RWPE2 (cell line): Measurements from ENCODE around the gene RPL41.

Source experiments
- ATAC-seq: fragments of 200-7000 bp; cut with Tn5 transposase; 3 replicates; pipeline ENCODE4 v1.9.1; 2021; ENCODE audit warnings: low read depth
- DNase-seq: peaks from one replicate; pipeline ENCODE4 v3.0.0-alpha.2; 2020; ENCODE audit warnings: low spot score
- H3K27ac ChIP-seq: fragments of 450-650 bp; 2 replicates; pipeline ENCODE4 v1.5.1; 2017; ENCODE audit warnings: mild to moderate bottlenecking; ENCODE audit not compliant: poor library complexity, severe bottlenecking
- H3K27me3 ChIP-seq: fragments of 250-450 bp; sonication (Bioruptor Pico); 2 replicates; pipeline ENCODE4 v1.5.1; 2021; ENCODE audit warnings: mild to moderate bottlenecking, moderate library complexity; ENCODE audit not compliant: insufficient read depth, poor library complexity, severe bottlenecking
- H3K36me3 ChIP-seq: fragments of 250-450 bp; sonication (Bioruptor Pico); 2 replicates; pipeline ENCODE4 v1.5.1; 2020; ENCODE audit warnings: low read depth, mild to moderate bottlenecking, moderate library complexity
- H3K4me1 ChIP-seq: fragments of 250-450 bp; sonication (Bioruptor Pico); 2 replicates; pipeline ENCODE4 v1.5.1; 2021; ENCODE audit warnings: mild to moderate bottlenecking, moderate library complexity; ENCODE audit not compliant: insufficient read depth, poor library complexity, severe bottlenecking
- H3K4me3 ChIP-seq: fragments of 250-450 bp; sonication (Bioruptor Pico); 2 replicates; pipeline ENCODE4 v1.5.1; 2021; ENCODE audit warnings: mild to moderate bottlenecking, moderate library complexity; ENCODE audit not compliant: severe bottlenecking
- H3K9me3 ChIP-seq: fragments of 250-450 bp; sonication (Bioruptor Pico); 2 replicates; pipeline ENCODE4 v1.5.1; 2021; ENCODE audit warnings: mild to moderate bottlenecking, moderate library complexity; ENCODE audit not compliant: severe bottlenecking
- TF ChIP-seq, protein P1 (sequence below): fragments of 450-650 bp; IDR thresholded peaks from one replicate; pipeline ENCODE4 v1.5.1; 2017; ENCODE audit warnings: mild to moderate bottlenecking, moderate library complexity; ENCODE audit not compliant: poor library complexity, severe bottlenecking

RPL41 gene

DNA sequence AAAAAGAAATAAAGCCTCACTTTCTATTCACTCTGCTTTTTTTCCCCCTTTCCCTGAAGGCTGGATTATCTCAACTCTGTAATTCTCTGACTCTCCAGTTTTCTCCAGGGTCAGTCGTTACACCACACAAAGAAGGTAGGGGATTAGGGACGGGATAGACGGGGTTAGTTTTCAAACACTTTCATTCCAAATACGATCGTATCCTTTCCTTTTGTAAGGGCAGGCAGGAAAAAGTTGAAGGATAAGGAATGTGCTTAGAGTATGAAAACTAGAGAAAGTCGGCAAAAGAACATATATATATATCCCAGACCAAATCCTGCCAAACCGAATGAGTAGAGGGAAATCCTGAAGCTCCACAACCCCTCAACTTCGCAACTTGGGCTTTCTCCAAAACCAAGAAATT is 11.1 kb downstream of the RPL41 start:
- no peak for ATAC-seq
- H3K4me1 ChIP-seq = peaks cover 18% of the 10 kb centered on the region
- TF ChIP-seq, protein P1, sequence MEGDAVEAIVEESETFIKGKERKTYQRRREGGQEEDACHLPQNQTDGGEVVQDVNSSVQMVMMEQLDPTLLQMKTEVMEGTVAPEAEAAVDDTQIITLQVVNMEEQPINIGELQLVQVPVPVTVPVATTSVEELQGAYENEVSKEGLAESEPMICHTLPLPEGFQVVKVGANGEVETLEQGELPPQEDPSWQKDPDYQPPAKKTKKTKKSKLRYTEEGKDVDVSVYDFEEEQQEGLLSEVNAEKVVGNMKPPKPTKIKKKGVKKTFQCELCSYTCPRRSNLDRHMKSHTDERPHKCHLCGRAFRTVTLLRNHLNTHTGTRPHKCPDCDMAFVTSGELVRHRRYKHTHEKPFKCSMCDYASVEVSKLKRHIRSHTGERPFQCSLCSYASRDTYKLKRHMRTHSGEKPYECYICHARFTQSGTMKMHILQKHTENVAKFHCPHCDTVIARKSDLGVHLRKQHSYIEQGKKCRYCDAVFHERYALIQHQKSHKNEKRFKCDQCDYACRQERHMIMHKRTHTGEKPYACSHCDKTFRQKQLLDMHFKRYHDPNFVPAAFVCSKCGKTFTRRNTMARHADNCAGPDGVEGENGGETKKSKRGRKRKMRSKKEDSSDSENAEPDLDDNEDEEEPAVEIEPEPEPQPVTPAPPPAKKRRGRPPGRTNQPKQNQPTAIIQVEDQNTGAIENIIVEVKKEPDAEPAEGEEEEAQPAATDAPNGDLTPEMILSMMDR = no peak
- no peak for DNase-seq
- H3K27ac ChIP-seq = peak overlapping the region; percentile 70
- no peaks in the 10 kb centered on the region for H3K9me3 ChIP-seq
- H3K36me3 ChIP-seq = peaks cover 27% of the 10 kb centered on the region
- H3K4me3 ChIP-seq = peak overlapping the region; percentile 89
- H3K27me3 ChIP-seq = no peaks in the 10 kb centered on the region

DNA sequence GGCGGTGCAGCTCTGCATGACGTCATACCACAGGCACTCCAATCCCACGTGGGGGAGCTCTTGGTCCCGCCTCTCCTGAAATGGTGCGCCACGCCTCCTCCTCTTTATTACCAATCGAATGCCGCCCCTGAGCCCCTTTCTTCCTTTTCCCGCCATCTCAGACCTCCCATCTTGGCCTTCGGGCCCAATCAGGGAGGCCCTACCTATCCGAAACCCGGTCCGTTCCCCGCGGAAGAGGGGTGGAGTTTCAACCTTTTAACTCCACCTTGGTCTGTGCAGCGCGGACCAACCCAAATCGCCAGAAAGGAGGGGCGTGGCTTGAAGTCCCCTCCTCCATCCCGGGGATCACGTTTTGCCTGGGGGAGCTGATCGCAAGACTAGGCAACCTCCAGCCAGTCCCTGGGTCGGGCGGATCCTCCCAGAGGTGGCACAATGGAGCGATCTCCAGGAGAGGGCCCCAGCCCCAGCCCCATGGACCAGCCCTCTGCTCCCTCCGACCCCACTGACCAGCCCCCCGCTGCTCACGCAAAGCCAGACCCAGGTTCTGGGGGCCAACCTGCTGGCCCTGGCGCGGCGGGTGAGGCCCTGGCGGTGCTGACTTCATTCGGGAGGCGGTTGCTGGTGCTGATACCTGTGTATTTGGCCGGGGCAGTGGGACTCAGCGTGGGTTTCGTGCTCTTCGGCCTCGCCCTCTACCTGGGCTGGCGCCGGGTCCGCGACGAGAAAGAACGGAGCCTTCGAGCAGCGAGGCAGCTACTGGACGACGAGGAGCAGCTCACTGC is 11.6 kb downstream of the RPL41 start, which contains the start of gene ESYT1:
ESYT1 (plus strand) TSS at position 380 of the 782 bp plus-strand sequence; CDS start at position 433, 53 bp downstream.
- Histone ChIP-seq H3K36me3 (peaks cover 32% of the 10 kb centered on the region), H3K4me1 (peaks cover 18% of the 10 kb centered on the region), H3K9me3 (no peaks in the 10 kb centered on the region), H3K27me3 (no peaks in the 10 kb centered on the region), H3K27ac (peak within 1 kb of the TSS; percentile 70), H3K4me3 (peak within 1 kb of the TSS; percentile 89)
- TF ChIP-seq, protein P1 = no peak
- peak; percentile 93 for ATAC-seq
- peak; percentile 99 for DNase-seq

DNA sequence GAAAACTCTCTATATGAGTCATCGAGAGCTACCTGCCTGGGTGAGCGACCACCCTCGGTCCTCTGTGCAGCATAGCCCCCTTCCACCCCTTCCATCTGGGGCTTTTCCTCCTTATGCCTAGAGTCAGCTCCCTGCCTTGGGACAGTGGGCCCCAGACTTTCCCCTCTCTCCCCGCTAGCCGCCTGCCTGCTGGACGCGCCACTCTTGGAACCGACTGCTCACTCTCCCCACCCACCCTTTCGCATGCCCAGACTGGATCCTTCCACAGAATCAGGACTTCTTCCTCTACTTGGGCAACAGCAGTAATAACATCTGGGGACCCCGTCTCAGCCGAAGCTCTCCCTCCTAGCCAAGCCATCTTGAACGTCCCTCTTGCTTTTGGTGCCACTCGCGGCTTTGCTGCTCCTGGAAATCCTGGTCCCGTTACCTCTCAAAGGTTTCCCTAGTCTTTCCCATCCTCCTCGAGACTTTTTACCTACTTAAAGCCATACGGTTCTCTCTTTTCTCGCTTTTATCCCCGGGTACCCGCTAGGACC is 12.3 kb downstream of the RPL41 start:
- peaks cover 18% of the 10 kb centered on the region for H3K4me1 ChIP-seq
- ATAC-seq (peak; percentile 4; the same call in 2 of the 3 replicates), DNase-seq (no peak)
- H3K27ac ChIP-seq = peak overlapping the region; percentile 70
- peaks cover 39% of the 10 kb centered on the region for H3K36me3 ChIP-seq
- no peaks in the 10 kb centered on the region for H3K27me3 ChIP-seq
- peak overlapping the region; percentile 89 for H3K4me3 ChIP-seq
- H3K9me3 ChIP-seq = no peaks in the 10 kb centered on the region
- TF ChIP-seq, protein P1 = no peak

DNA sequence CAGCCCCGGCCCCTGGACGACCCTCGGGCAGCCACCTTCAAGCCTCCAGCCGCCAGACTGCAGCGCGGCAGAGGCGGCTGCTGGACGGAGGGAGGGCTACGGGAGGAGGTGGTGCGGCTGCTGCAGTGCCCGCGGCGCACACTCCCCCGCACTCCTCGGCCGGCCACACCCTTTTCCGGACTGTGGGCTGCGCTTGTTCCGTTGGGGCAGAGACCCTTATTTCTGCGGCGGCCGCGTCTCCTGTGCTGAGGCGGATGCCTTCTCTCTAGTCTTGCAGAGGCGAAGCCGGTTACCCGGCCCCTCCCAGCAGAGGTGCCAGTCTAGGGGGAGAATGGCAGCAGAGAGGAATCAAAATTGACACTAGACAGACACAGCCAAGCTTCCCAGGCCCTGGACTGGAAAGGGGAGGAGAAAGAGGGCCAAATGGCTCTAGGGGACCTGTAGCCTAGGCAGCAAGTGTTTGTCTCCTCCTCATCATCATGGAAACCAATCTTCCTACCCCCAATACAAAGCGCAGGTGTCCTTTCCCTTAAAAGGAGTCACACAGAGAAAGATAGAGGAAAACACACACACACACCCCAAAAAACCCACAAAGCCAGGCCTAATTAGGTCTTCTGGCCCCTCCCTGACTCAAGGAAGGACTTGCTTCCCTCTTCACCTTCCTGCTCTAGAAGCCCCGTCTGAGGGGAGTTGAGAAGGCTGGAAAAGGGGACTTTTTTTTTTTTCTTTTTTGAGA is 12.9 kb downstream of the RPL41 start:
- Histone ChIP-seq H3K27me3 (no peaks in the 10 kb centered on the region), H3K4me1 (peaks cover 18% of the 10 kb centered on the region), H3K4me3 (peak overlapping the region; percentile 89), H3K9me3 (no peaks in the 10 kb centered on the region), H3K27ac (peak overlapping the region; percentile 70), H3K36me3 (peaks cover 45% of the 10 kb centered on the region)
- peak; percentile 43 for ATAC-seq
- no peak for DNase-seq
- TF ChIP-seq, protein P1 = no peak
